Kidney glomerular epithelial cell (primary cell): ENCODE measurements around the gene PTP4A2.

ENCODE experiments used
- DNase-seq: peaks from one replicate; lab custom pipeline; 2025; lab: John Stamatoyannopoulos, UW

The PTP4A2 gene

GRCh38 chr1:31859044-31859443 lies 79.1 kb downstream of the PTP4A2 start:
- DNase-seq = no peak

- DNase-seq = no peak
These were observed 80.3 kb downstream of the PTP4A2 start for GRCh38 chr1:31857863-31858262.
